OCI-LY7 (cell line): ENCODE results near the gene SYNPO. TPM values are rescaled to one million over a fixed set of nuclear protein-coding genes. Genes with fewer than 3 reads are reported as not detected.

Source experiments
- BruUV-seq: library from RNA; stranded (reverse); fragments of 400-500 nt; replicated peaks from 2 replicates; lab custom pipeline; 2021; lab: Mats Ljungman, UMichigan
- CTCF ChIA-PET: fragments of 300-600 bp; sonication (Branson Sonifier 250); formaldehyde crosslinking; loops from one replicate; lab custom pipeline; 2022; ENCODE audit warnings: antibody characterized with exemption; ENCODE audit not compliant: unreplicated experiment; lab: Charles Lee
- POLR2A ChIA-PET: fragments of 300-600 bp; sonication (Branson Sonifier 250); formaldehyde crosslinking; loops from one replicate; lab custom pipeline; 2022; ENCODE audit warnings: antibody characterized with exemption; lab: Charles Lee
- DNase-seq: peaks from one replicate; pipeline ENCODE4 v3.0.0-alpha.2; 2015; ENCODE audit warnings: low spot score
- H2AFZ ChIP-seq: fragments of 200-600 bp; sonication (generic), shearing (Covaris generic); 2 replicates; pipeline ENCODE4 v1.6.1; 2014; ENCODE audit warnings: mild to moderate bottlenecking, antibody characterized with exemption, low read length, moderate library complexity
- H3K27ac ChIP-seq: fragments of 200-600 bp; sonication (generic); 2 replicates; pipeline ENCODE4 v1.5.1; 2014; ENCODE audit warnings: mixed run types, low read depth, mild to moderate bottlenecking, moderate library complexity, low read length, inconsistent platforms; ENCODE audit not compliant: poor library complexity, severe bottlenecking
- H3K36me3 ChIP-seq: fragments of 200-600 bp; sonication (generic); 2 replicates; pipeline ENCODE4 v1.6.1; 2014; ENCODE audit warnings: mild to moderate bottlenecking, antibody characterized with exemption, low read length, moderate library complexity, mixed read lengths; ENCODE audit not compliant: insufficient read depth
- H3K4me1 ChIP-seq: fragments of 200-600 bp; sonication (generic); 2 replicates; pipeline ENCODE4 v1.5.1; 2014; ENCODE audit warnings: mild to moderate bottlenecking, low read length; ENCODE audit not compliant: insufficient read depth, poor library complexity, severe bottlenecking
- H3K4me2 ChIP-seq: fragments of 200-600 bp; sonication (generic); 2 replicates; pipeline ENCODE4 v1.6.1; 2014; ENCODE audit warnings: mild to moderate bottlenecking, low read length
- H3K4me3 ChIP-seq: fragments of 200-600 bp; sonication (generic); 2 replicates; pipeline ENCODE4 v1.5.1; 2014; ENCODE audit warnings: mild to moderate bottlenecking, low read depth, low read length; ENCODE audit not compliant: poor library complexity, severe bottlenecking
- H3K79me2 ChIP-seq: fragments of 200-600 bp; sonication (generic); 2 replicates; pipeline ENCODE4 v1.6.1; 2016; ENCODE audit warnings: low read depth, mild to moderate bottlenecking, low read length, moderate library complexity, mixed read lengths; ENCODE audit not compliant: insufficient read depth
- H3K9me2 ChIP-seq: fragments of 200-600 bp; sonication (generic); 2 replicates; pipeline ENCODE4 v1.6.1; 2016; ENCODE audit warnings: mild to moderate bottlenecking, low read length, mixed read lengths; ENCODE audit not compliant: insufficient read depth
- H3K9me3 ChIP-seq: fragments of 200-600 bp; sonication (generic); 2 replicates; pipeline ENCODE4 v1.6.1; 2014; ENCODE audit warnings: mild to moderate bottlenecking, mixed run types, low read length, mixed read lengths
- H4K20me1 ChIP-seq: fragments of 200-600 bp; sonication (generic); 2 replicates; pipeline ENCODE4 v1.6.1; 2014; ENCODE audit warnings: mild to moderate bottlenecking, antibody characterized with exemption, low read length, moderate library complexity, mixed read lengths; ENCODE audit not compliant: insufficient read depth
- CTCF ChIP-seq: fragments of 200-600 bp; sonication (generic); conservative IDR thresholded peaks from 2 replicates; pipeline ENCODE4 v1.5.1; 2014; ENCODE audit warnings: mild to moderate bottlenecking, antibody characterized with exemption, low read length, moderate library complexity, mixed read lengths
- EZH2phosphoT487 ChIP-seq: fragments of 200-600 bp; sonication (generic); IDR thresholded peaks from 2 replicates; pipeline ENCODE4 v1.6.1; 2018; ENCODE audit warnings: low read depth, borderline replicate concordance, mild to moderate bottlenecking, mixed run types, antibody characterized with exemption, low read length, moderate library complexity, mixed read lengths
- intact Hi-C: fragments of 100-400 bp; cut with micrococcal nuclease; formaldehyde crosslinking; loops from one replicate; pipeline ENCODE4 v1.10.0; 2022; ENCODE audit not compliant: unreplicated experiment
- total RNA-seq, 2 experiments: library from RNA; depleted of rRNA in 1 of 2; stranded (reverse); fragments of >200 nt in 1 of 2; shearing (Covaris generic) in 1 of 2; gene quantifications; 2 replicates each; pipeline ENCODE4 v1.2.3, GENCODE V29; 2014 to 2022

Gene SYNPO
- total RNA-seq, 2 experiments from 2014 or later, result 0.08 TPM; not detected in 1

GRCh38 chr5:150612905-150613670 is 27.4 kb upstream of the SYNPO start:
- no peaks in the 10 kb centered on the region for H3K9me3 ChIP-seq
- H3K36me3 ChIP-seq, result no peaks in the 10 kb centered on the region
- no peaks in the 10 kb centered on the region for H3K4me1 ChIP-seq
- no peak overlapping the region for H2AFZ ChIP-seq
- H3K79me2 ChIP-seq, result no peaks in the 10 kb centered on the region
- ChIA-PET CTCF (no interaction called here), POLR2A (interaction anchor here (1.3 kb wide), 1 partner anchor 19 kb away, joined by 3 read pairs; no protein-coding TSS in a partner anchor)
- H4K20me1 ChIP-seq, result no peaks in the 10 kb centered on the region
- H3K4me3 ChIP-seq, result no peak overlapping the region
- TF ChIP-seq EZH2phosphoT487, result no peak
- no peak for TF ChIP-seq CTCF
- BruUV-seq, result no TSS peak
- DNase-seq, result no peak
- H3K4me2 ChIP-seq, result no peak overlapping the region
- intact Hi-C loops, result no loop called here
- no peaks in the 10 kb centered on the region for H3K9me2 ChIP-seq
- no peak overlapping the region for H3K27ac ChIP-seq

- Histone ChIP-seq H3K4me1 (no peaks in the 10 kb centered on the region), H2AFZ (no peak overlapping the region), H3K9me2 (no peaks in the 10 kb centered on the region), H3K4me2 (no peak overlapping the region), H3K79me2 (no peaks in the 10 kb centered on the region), H3K27ac (no peak overlapping the region), H3K4me3 (no peak overlapping the region), H3K36me3 (no peaks in the 10 kb centered on the region), H3K9me3 (no peaks in the 10 kb centered on the region), H4K20me1 (no peaks in the 10 kb centered on the region)
- ChIA-PET CTCF (no interaction called here), POLR2A (no interaction called here)
- intact Hi-C loops, result no loop called here
- TF ChIP-seq CTCF (0 out of 2 replicates have a peak, but pooled peaks have one; percentile 31), EZH2phosphoT487 (no peak)
- BruUV-seq, result no TSS peak
- DNase-seq, result no peak
Observed at GRCh38 chr5:150613991-150614660, 26.3 kb upstream of the SYNPO start.

- Histone ChIP-seq H4K20me1 (no peaks in the 10 kb centered on the region), H3K4me2 (no peak overlapping the region), H2AFZ (no peak overlapping the region), H3K9me2 (no peaks in the 10 kb centered on the region), H3K36me3 (no peaks in the 10 kb centered on the region), H3K79me2 (no peaks in the 10 kb centered on the region), H3K4me3 (no peak overlapping the region), H3K4me1 (no peaks in the 10 kb centered on the region), H3K27ac (no peak overlapping the region), H3K9me3 (no peaks in the 10 kb centered on the region)
- intact Hi-C loops, result no loop called here
- CTCF ChIA-PET, result no interaction called here
- BruUV-seq, result no TSS peak
- no peak for TF ChIP-seq CTCF
- TF ChIP-seq EZH2phosphoT487, result no peak
- no peak for DNase-seq
- POLR2A ChIA-PET, result no interaction called here
Observed at GRCh38 chr5:150614661-150615060, 25.8 kb upstream of the SYNPO start.
